ENCODE results near the gene THOP1.

Gene THOP1

GRCh38 chr19:2804156-2805004 is 19.1 kb downstream of the THOP1 start:
- no peak for DNase-seq

- DNase-seq = no peak
Measured at GRCh38 chr19:2805261-2805900, 20.1 kb downstream of the THOP1 start.

GRCh38 chr19:2805991-2806649 is 20.8 kb downstream of the THOP1 start:
- no peak for DNase-seq

- DNase-seq = no peak
Measured at GRCh38 chr19:2806736-2807378, 21.6 kb downstream of the THOP1 start.

GRCh38 chr19:2807379-2808128 is 22.3 kb downstream of the THOP1 start:
- DNase-seq = no peak

- no peak for DNase-seq
Measured at GRCh38 chr19:2808129-2808941, 23.0 kb downstream of the THOP1 start.

GRCh38 chr19:2809387-2810140 is 24.3 kb downstream of the THOP1 start:
- no peak for DNase-seq

- no peak for DNase-seq
Measured at GRCh38 chr19:2810141-2811091, 25.1 kb downstream of the THOP1 start.

- no peak for DNase-seq
Measured at GRCh38 chr19:2811221-2811722, 26.0 kb downstream of the THOP1 start.

GRCh38 chr19:2811735-2812413 is 26.6 kb downstream of the THOP1 start:
- DNase-seq = no peak

GRCh38 chr19:2812414-2813234 is 27.3 kb downstream of the THOP1 start:
- DNase-seq = no peak

- no peak for DNase-seq
Measured at GRCh38 chr19:2813235-2814160, 28.2 kb downstream of the THOP1 start.

- DNase-seq = no peak
Measured at GRCh38 chr19:2814426-2814825, 29.1 kb downstream of the THOP1 start.

GRCh38 chr19:2815191-2815614 is 29.9 kb downstream of the THOP1 start:
- no peak for DNase-seq

GRCh38 chr19:2815923-2816322 is 30.6 kb downstream of the THOP1 start:
- no peak for DNase-seq

- no peak for DNase-seq
Measured at GRCh38 chr19:2816641-2817040, 31.3 kb downstream of the THOP1 start.
